GM12874 (cell line): Measurements from ENCODE around the gene CRB2.
A peak's percentile ranks its signal among the peaks of the same experiment; 100 is the strongest.

Experiments
- TF ChIP-seq, protein P1 (sequence below): IDR thresholded peaks from 2 replicates; pipeline ENCODE4 v1.5.1; 2011; ENCODE audit warnings: low read depth, mild to moderate bottlenecking, control low read depth, low read length, moderate library complexity; ENCODE audit not compliant: insufficient read depth

The CRB2 gene

DNA sequence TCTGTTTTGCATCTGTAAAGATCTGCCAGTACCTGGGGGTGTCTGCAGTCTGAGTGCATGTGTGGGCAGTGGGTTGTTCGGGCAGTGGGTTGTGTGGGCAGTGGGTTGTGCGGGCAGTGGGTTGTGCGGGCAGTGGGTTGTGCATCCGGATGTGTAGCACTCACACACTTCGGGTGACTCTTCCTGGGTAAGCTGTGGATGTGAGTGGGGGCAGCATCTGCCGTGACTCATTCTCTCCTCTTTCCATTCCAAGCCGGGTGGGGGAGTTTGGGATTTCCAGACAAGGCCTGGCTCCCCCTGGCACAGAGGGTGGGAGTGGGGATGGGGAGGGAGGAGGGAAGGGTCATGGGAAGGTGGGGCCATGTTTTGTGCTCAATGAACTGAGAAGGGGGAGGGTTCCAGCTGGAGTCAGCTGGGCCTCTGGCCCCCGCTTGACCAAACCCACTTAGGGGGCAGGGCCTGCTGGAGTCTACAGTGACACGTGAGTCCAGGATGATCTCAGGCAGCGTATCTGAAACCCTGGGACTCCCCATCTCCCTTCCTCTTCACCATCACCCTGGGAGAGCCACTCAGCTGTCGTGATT is 8.3 kb downstream of the CRB2 start:
- TF ChIP-seq, protein P1, sequence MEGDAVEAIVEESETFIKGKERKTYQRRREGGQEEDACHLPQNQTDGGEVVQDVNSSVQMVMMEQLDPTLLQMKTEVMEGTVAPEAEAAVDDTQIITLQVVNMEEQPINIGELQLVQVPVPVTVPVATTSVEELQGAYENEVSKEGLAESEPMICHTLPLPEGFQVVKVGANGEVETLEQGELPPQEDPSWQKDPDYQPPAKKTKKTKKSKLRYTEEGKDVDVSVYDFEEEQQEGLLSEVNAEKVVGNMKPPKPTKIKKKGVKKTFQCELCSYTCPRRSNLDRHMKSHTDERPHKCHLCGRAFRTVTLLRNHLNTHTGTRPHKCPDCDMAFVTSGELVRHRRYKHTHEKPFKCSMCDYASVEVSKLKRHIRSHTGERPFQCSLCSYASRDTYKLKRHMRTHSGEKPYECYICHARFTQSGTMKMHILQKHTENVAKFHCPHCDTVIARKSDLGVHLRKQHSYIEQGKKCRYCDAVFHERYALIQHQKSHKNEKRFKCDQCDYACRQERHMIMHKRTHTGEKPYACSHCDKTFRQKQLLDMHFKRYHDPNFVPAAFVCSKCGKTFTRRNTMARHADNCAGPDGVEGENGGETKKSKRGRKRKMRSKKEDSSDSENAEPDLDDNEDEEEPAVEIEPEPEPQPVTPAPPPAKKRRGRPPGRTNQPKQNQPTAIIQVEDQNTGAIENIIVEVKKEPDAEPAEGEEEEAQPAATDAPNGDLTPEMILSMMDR: no peak

DNA sequence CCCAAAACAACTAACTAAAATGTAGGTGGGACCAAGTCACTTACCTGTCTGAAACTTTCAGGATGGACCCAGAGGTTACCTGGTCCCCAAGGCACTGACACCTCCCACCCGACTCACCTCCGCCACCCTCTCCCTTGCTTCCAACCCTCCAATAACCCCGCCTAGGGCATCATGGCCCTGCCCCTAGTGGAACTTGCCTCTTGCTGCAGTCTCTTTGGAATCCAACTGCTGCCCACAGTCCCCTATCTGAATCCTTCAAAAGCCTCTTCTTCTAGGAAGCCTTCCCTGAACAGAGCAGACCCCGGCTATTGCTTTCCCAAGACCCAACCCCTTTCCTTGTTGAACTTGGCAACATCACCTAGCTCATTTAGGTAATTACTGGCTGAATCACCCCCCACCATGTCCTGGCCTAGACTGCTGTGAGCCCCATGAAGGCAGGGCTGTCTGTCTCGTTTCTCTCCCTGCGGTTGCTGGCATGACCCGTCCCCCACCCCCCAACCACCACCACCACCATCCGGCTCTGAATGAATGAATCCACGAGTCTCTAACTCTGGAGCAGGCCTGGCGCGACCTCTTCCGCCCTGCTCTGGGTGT is 9.4 kb downstream of the CRB2 start:
- TF ChIP-seq, protein P1: peak; percentile 39; the same call in 1 of the 2 replicates

DNA sequence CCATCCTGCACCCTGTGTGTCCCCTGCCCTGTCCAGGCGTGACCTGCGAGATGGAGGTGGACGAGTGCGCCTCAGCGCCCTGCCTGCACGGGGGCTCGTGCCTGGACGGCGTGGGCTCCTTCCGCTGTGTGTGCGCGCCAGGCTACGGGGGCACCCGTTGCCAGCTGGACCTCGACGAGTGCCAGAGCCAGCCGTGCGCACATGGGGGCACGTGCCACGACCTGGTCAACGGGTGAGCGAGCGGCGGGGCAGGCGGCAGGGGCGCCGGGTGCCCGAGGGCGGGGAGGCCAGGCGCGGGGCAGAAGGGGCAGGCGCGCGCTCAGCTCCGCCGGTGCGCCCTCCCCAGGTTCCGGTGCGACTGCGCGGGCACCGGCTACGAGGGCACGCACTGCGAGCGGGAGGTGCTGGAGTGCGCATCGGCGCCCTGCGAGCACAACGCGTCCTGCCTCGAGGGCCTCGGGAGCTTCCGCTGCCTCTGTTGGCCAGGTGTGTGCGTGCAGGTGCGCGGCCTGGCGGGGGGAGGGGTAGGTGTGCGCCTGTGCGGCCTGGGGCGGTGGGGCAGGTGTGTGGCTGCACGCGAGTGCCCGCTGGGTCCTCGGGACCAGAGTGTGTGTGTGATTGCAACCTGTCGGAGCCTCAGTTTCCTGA is 10.0 kb downstream of the CRB2 start:
- TF ChIP-seq, protein P1: no peak

DNA sequence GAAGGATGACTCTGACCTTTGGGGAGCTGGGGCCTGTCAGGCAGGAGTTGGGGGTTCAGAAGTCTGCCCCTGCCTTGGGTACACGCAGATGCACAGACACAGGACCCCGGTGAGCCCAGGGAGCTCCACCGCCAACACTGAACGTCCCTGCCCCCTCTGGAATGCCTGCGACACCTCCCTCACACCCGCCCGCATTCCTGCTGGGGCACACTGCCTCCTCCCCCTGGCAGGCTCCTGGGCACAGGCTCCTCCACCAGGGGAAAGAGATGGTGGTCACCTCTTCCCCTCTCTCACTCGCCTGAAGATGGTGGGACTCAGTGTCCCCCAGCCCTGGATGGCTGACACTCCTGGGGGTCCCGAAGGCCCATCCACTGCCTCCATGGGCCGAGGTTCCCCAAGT is 12.0 kb downstream of the CRB2 start:
- TF ChIP-seq, protein P1: no peak

DNA sequence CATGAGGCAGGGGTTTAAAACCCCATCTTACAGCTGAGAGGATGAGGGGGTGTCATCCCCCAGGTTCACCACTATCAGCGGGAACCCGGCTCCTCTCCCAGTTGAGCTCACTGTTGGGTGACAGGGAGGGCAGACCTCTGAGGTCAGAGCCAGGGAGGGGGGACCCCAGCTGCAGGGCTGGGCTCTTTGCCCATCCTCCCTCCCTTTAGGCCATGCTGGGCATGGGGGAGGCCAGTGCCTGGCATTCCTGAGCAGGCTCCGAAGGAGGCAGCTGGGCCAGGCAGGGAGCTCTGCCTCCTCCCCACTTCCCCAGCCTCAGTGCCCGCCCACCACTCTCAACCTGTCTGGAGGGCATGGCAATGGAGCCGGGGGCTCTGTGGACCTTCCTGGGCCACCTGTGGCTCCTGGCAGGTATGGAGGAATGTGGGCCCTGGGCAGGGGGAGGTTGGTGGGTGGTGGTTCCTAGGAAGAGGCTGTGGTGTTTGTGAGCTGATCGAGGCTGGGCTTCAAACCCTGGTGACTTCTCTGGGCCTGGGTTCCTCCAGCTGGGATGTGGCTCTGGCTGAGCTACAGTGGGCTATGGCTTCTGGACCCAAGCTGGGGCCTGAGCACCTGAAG is 12.6 kb downstream of the CRB2 start:
- TF ChIP-seq, protein P1: no peak

DNA sequence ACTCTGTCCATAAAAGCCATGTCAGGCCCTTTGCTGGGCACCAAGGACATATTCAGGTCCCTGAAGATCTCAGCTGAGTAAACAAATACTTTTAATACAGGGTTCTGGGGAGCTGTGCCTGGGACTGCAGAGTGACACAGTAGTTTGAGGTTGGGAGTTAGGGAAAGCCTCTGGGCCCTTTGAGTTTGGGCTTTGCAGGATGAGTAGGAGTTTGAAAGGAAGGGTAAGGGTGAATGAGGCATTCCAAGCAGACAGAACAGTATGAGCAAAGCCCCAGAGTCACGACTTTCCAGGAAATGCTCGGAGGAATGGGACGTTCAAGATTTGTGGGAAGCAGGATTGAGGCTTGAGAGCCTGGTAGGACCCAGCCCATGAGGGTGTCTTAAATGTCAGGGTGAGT is 13.3 kb downstream of the CRB2 start:
- TF ChIP-seq, protein P1: no peak

DNA sequence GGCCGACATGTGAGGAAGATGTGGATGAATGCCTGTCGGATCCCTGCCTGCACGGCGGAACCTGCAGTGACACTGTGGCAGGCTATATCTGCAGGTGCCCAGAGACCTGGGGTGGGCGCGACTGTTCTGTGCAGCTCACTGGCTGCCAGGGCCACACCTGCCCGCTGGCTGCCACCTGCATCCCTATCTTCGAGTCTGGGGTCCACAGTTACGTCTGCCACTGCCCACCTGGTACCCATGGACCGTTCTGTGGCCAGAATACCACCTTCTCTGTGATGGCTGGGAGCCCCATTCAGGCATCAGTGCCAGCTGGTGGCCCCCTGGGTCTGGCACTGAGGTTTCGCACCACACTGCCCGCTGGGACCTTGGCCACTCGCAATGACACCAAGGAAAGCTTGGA is 14.1 kb downstream of the CRB2 start:
- TF ChIP-seq, protein P1: no peak
